Fibroblast of the aortic adventitia (primary cell): ENCODE measurements around the gene ERC2. TPM values are rescaled to one million over a fixed set of nuclear protein-coding genes. Genes with fewer than 3 reads are reported as not detected.

Source experiments
- DNase-seq: peaks from one replicate; pipeline ENCODE4 v3.0.0-alpha.2; 2010; ENCODE audit warnings: low read depth
- H3K4me3 ChIP-seq: 2 replicates; pipeline ENCODE4 v1.5.1; 2011; ENCODE audit warnings: low read depth, mild to moderate bottlenecking, control low read depth, low read length, moderate library complexity
- total RNA-seq: library from RNA; depleted of rRNA; stranded (reverse); fragments of >200 nt; gene quantifications from 2 replicates; pipeline ENCODE4 v1.2.3, GENCODE V29; 2012; ENCODE audit warnings: low replicate concordance
- TF ChIP-seq, protein P1 (sequence below): IDR thresholded peaks from 2 replicates; pipeline ENCODE4 v1.5.1; 2011; ENCODE audit warnings: mild to moderate bottlenecking, low read length, control low read depth, inconsistent platforms; ENCODE audit not compliant: insufficient read depth

Gene ERC2
- total RNA-seq, 1 donor, result 0.09 TPM

DNA sequence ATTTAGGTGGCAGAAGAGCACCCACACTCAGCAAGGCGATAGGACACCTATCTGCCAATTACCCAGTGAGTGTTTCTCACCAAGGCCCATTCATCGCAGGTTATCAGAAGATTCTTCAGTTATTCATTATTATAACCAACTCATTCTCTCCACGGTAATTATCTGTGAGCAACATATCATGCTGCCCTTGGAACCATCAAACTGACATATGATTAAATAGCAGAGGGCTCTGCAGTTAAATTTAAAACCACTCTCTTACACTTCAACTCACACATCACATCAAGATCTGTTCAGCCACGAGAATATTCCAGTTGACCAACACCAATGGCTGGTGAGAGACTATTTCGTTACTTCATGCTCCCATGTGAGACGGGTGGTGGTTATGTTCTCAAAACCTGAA lies 489.3 kb downstream of the ERC2 start:
- H3K4me3 ChIP-seq, result no peak overlapping the region
- TF ChIP-seq, protein P1, sequence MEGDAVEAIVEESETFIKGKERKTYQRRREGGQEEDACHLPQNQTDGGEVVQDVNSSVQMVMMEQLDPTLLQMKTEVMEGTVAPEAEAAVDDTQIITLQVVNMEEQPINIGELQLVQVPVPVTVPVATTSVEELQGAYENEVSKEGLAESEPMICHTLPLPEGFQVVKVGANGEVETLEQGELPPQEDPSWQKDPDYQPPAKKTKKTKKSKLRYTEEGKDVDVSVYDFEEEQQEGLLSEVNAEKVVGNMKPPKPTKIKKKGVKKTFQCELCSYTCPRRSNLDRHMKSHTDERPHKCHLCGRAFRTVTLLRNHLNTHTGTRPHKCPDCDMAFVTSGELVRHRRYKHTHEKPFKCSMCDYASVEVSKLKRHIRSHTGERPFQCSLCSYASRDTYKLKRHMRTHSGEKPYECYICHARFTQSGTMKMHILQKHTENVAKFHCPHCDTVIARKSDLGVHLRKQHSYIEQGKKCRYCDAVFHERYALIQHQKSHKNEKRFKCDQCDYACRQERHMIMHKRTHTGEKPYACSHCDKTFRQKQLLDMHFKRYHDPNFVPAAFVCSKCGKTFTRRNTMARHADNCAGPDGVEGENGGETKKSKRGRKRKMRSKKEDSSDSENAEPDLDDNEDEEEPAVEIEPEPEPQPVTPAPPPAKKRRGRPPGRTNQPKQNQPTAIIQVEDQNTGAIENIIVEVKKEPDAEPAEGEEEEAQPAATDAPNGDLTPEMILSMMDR, result no peak
- no peak for DNase-seq

DNA sequence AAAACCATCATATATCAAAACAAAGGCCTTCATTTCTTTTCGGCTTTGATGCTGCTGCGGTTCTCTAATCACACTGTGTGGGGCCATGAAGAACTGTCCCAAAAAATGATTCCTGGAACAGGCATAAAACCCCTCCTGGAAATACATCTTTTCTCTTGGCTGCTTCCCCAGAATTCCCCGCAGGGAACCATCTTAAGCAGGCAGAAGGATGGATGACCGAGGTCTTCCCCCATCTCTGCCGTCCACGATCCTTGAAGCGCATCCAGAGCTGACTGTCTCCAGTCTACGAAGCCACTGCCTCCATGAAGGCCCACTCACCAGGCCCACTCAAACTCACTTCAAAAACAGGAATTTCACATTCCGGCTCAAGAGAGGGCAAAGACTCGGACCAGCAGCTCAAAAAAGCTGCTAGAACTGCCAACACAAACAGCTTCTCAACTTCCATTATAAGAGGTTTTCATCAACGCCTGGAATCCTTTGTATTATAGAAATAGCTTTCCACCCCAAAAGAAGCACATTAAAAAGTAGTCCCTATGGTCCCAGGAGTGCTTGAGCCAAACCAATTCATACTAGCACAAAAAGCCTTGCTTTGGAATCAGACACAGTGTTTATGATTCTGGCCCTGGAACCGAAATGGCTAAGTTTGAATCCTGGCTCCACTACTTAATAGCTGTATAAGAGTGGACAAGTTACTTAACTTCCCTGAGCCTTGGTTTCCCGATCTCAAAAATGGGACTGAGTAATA lies 493.7 kb downstream of the ERC2 start:
- DNase-seq, result no peak
- no peak overlapping the region for H3K4me3 ChIP-seq
- TF ChIP-seq, protein P1, result no peak

DNA sequence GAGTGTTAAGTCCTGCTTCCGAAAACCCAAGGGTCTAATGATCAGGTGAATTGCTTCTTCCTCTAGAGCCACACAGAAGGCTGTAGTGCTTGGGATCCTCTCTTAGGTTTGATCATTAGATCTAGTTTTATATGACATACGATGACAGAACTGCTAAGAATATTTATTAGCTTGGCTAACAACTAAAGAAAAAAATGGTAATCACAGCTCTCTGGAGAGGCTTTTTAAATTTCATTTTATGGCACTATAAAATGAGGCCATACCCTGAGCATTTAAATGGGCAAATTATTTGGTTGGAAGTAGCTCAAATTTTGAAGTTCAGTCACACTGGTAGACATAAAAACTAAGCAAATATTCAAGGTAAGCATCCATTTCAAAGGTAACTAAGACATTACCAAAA lies 498.6 kb downstream of the ERC2 start:
- TF ChIP-seq, protein P1, result no peak
- DNase-seq, result no peak

DNA sequence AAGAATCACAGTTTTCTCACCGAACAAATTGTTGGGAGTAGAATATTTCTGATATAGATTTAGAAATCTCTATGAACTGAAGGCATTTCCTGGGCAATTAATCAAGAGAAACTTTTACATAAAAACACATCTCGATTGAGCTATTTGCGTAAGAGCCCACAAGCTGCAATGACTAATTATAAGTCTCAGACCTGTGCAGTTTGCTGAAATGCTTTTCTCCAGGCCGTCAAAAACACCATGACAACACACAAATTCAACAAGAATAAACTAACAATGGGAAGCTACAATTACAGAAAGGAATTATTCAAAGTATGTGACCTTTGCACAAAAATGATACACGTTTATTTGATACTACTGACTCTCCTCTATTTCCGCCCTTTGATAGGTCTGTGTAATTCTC lies 499.9 kb downstream of the ERC2 start:
- no peak overlapping the region for H3K4me3 ChIP-seq
- TF ChIP-seq, protein P1, result no peak
- no peak for DNase-seq

More for the DNA sequence above, 498.6 kb downstream of the ERC2 start:
- H3K4me3 ChIP-seq, result no peak overlapping the region

DNA sequence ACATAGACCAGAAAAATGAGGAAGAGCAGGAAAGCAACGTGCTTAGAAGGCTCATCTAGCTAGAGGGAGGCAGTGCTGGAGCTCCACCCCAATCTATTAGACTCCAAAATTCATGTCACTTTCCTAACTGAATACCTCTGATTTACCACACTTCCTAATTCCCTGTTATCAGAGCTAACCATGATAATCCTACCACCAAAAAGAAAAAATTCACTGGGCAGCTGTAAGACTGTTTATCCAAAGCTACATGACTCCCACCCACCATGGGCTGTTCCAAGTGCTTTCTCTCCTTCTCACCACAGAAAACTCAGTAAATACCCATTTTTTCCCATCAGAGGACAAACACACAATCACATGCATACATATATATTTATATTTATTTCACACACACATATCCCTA lies 501.7 kb downstream of the ERC2 start:
- H3K4me3 ChIP-seq, result no peak overlapping the region
- no peak for DNase-seq

DNA sequence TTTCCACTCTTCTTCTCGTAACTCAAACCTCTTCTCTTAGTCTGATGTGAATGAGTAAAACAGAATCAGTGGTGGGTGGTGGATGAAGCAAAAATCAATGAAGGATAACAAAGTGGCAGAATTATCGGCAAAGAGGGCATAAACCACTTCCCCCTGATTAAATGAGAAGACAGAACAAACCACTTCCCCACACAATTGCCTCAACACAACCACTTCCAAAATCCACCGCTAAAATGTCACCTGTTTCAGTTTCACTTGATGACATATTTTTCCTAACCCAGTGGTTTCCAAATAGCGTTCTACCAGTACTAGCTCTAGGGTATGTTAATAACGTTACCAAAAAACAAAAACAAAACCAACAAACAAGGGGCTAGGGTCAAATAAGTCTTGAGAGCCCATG lies 502.5 kb downstream of the ERC2 start:
- TF ChIP-seq, protein P1, result no peak
- H3K4me3 ChIP-seq, result no peak overlapping the region
- no peak for DNase-seq

More for the DNA sequence above, 501.7 kb downstream of the ERC2 start:
- TF ChIP-seq, protein P1, result no peak
